ENCODE measurements around the gene CEP126. TPM values are rescaled to one million over a fixed set of nuclear protein-coding genes. Genes with fewer than 3 reads are reported as not detected.

Gene CEP126
- total RNA-seq, 1 donor from 2014 or later: 0.41 TPM

- DNase-seq (ENCODE audit: low spot score): peak; percentile 12
- H3K27ac Mint-ChIP-seq: no peak within 1 kb of the TSS
- peaks cover 35% of the 10 kb centered on the region for H3K27me3 Mint-ChIP-seq (ENCODE audit: insufficient read depth)
- H3K4me3 Mint-ChIP-seq: peak within 1 kb of the TSS; percentile 70
- intact Hi-C loops (cut with micrococcal nuclease): no loop called here
- H3K4me1 Mint-ChIP-seq (ENCODE audit: low read depth): no peaks in the 10 kb centered on the region
- H3K36me3 Mint-ChIP-seq (ENCODE audit: low read depth): no peaks in the 10 kb centered on the region
- H3K9me3 Mint-ChIP-seq: no peaks in the 10 kb centered on the region
Measured at GRCh38 chr11:102047305-102047924, 132.6 kb downstream of the CEP126 start, which contains the start of gene CFAP300. Gene CFAP300 (plus strand): TSS chr11:102047437. CDS start chr11:102047471, 34 bp downstream.

Other genes starting within 250 kb of the CEP126 start
- gene ANGPTL5, start 1.5 kb downstream of the CEP126 start, total RNA-seq: not detected in 2 replicates
- gene CFAP300, start 132.4 kb downstream of the CEP126 start, total RNA-seq: not detected in 2 replicates
- 0.10 TPM in 2 replicates for gene YAP1, start 195.4 kb downstream of the CEP126 start, total RNA-seq